ENCODE data around the gene DBR1.

DNA sequence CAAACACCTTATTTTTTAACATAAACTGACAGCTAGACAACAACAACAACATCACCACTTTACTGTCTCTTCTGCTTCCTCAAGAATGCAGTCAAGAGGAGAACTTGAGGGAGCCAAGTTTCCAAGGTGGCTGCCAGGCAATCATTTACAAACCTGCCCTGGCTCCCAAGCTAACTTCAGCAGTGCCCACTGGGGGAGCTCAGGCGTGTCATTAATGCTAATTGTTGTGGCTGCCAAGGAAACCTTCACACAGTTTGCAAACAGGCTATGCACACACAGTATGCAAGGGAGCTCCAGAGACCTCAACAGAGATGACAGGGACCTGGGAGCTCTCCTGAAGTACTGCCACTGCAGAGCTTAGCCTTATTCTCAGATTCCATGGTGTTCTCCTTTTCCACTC, 61.4 kb downstream of the DBR1 start:
- TF ChIP-seq, protein P1, sequence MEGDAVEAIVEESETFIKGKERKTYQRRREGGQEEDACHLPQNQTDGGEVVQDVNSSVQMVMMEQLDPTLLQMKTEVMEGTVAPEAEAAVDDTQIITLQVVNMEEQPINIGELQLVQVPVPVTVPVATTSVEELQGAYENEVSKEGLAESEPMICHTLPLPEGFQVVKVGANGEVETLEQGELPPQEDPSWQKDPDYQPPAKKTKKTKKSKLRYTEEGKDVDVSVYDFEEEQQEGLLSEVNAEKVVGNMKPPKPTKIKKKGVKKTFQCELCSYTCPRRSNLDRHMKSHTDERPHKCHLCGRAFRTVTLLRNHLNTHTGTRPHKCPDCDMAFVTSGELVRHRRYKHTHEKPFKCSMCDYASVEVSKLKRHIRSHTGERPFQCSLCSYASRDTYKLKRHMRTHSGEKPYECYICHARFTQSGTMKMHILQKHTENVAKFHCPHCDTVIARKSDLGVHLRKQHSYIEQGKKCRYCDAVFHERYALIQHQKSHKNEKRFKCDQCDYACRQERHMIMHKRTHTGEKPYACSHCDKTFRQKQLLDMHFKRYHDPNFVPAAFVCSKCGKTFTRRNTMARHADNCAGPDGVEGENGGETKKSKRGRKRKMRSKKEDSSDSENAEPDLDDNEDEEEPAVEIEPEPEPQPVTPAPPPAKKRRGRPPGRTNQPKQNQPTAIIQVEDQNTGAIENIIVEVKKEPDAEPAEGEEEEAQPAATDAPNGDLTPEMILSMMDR (IDR thresholded peaks at IDR 0.05): no peak
- TF ChIP-seq POLR2A (IDR thresholded peaks at IDR 0.05): no peak
